ENCODE measurements around the gene PCBP3.
"Not testable (repeated sequence)": the region's sequence is repeated elsewhere in the genome, so short reads cannot be mapped to it uniquely, and the experiment has no call there.

The PCBP3 gene

DNA sequence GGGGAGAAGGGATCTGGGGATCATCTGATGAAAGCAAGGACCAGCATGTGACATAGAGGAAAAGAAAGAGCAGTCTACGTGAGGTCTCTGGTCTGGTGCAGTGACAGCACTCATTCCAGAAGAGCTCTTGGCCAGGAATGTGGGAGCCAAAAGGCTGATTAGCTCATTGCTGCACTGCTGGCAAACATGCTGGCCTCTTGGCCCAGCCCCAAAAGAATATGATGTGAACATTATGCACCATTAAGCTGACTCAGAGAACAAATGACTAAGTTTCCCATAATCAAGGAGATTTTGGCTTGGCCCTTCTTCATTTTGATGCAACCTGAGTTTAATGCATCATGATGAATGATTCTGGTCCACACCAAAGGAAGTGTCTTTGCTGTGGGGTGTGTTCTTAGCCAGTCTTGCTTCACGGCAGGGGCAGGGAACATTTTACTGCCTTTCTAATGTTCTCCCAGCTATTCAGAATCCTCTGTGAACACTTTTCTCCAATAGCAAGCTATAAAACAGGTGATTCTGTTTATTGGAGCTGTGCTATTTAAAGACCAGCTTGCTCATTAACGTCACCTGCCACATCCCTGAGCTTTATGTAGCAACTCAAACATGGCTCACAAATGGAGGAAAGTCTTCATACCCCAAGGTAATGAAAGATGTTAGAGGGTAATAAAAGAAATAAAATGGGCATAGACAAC, 55.1 kb downstream of the PCBP3 start:
- DNase-seq: no peak

DNA sequence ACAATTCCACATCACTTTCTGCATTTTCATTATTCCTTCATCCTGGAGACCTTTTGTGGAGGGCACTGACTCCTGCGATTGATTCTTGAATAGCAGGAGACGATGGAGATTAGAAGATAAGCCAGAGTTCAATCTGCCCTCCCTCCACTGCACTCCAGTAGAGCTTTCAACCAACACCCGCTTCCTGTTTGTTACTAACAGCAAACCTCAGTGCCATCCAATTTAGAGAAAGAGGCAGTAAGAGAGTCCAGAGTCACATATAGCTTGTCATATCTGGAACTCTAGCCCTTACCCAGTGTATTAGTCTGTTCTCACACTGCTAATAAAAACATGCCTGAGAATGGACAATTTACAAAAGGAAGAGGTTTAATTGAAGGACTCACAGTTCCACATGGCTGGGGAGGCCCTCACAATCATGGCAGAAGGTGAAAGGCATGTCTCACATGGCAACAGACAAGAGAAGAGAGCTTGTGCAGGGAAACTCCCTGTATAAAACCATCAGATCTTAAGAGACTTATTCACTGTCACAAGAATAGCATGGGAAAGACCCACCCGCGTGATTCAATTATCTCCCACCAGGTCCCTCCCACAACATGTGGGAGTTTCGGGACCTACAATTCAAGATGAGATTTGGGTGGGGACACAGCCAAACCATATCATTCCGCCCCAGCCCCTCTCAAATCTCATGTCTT, 55.9 kb downstream of the PCBP3 start:
- no peak for DNase-seq

DNA sequence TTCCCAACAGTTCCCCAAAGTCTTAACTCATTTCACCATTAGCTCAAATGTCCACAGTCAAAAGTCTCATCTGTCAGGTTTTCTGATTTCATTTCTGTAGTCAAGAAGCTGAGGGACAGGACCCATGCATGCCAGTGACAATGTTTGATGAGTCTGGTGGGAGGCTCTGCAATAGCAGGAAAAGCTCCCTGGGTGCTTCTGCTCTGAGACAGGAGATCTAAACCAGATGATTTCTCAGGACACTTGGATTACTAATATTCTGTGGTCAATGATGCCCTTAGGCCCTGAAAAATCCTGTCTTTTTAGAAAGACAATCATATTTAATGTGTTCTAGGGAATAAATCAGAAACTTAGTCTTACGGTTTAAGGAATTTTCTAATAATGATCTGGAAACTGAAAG, 56.4 kb downstream of the PCBP3 start:
- DNase-seq: no peak

- DNase-seq: no peak
These were observed 56.9 kb downstream of the PCBP3 start for GRCh38 chr21:45700461-45700860.

DNA sequence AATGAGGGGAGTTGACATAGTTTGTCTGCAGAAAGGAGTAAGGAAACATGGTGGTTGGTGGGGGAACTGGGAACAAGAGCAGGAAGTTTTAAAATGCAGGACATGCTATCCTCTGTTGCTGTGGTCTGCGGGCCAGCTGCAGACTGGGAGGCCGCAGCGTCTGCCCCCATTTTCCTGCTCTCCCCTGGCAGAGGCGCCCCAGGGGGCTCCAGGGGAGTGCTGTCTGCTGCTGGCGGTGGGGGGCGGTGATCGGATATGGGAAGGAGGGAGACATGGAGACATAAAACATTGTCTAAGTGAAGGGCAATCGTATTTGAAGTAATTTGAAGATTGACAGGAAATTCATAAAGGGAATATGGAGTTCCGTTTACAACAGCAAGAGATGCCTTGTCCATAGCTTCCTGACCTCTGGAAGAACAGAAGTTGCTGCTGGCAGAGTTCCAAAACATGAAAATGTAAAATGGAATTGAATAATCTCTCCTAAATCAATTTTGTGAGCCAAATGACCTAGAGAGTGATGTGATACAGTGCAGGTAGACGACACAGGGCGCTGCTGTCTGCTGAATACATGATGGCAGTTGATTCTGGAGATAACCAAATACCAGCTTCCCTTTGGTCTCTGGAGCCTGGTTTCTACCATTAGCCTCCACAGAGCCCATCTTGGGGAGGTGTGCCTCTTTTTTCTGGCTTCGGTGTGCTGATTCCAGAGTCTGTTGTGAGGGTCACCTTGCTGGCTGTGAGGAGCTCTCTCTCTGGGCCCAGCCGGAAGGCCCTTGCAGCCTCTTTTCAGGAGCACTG, 61.0 kb downstream of the PCBP3 start:
- DNase-seq: no peak

- no peak for DNase-seq
These were observed 62.8 kb downstream of the PCBP3 start for GRCh38 chr21:45706299-45706698.

- DNase-seq: no peak
These were observed 65.6 kb downstream of the PCBP3 start for GRCh38 chr21:45709173-45709572.

GRCh38 chr21:45709696-45710268, 66.3 kb downstream of the PCBP3 start:
- no peak for DNase-seq

DNA sequence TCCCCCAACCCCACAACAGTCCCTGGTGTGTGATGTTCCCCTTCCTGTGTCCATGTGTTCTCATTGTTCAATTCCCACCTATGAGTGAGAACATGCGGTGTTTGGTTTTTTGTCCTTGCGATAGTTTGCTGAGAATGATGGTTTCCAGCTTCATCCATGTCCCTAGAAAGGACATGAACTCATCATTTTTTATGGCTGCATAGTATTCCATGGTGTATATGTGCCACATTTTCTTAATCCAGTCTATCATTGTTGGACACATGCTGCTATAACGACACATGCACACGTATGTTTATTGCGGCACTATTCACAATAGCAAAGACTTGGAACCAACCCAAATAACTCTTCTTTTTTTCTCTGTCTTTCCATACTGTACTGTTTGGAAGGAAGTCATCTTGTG, 66.8 kb downstream of the PCBP3 start:
- DNase-seq: not testable (repeated sequence)

GRCh38 chr21:45713613-45714012, 70.1 kb downstream of the PCBP3 start:
- no peak for DNase-seq

DNA sequence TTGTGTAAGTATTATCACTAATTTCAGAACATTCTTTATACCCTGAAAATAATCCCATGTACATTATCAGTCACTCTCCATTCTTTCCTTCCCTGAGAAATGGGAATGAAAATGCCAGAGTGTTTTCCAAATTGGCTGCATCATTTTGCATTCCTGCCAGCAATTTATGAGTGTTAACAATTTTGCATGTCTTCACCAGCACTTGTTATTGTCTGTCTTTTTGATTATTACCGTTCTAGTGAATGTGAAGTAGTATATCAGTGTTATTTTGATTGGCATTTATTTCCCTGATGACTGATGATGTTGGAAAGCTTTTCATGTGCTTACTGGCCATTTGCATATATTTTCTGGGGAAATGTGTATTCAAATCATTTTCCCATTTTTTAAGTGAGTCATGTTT, 71.9 kb downstream of the PCBP3 start:
- DNase-seq: no peak

GRCh38 chr21:45718413-45718812, 74.9 kb downstream of the PCBP3 start:
- no peak for DNase-seq

DNA sequence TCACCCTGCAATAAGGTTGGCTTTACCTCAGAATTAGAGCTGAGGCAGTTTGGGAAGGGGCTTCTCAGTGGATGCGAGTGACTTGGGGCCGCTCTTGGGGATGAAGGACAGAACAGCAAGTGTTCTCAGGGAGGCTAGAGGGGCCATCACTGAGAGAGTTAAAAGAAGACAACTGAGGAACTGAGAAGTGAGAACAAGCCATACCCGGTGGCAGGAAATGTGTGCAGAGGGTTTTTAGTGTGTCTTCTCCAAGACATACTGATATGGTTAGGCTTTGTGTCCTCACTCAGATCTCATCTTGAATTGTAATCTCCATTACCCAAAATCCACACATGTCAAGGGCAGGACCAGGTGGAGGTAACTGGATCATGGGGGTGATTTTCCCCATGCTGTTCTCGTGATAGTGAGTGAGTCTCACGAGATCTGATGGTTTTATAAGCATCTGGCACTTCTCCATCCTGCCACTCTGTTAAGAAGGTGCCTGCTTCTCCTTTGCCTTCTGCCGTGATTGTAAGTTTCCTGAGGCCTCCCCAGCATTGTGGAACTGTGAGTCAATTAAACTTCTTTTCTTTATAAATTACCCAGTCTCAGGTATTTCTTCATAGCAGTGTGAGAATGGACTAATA, 75.8 kb downstream of the PCBP3 start:
- DNase-seq: no peak

DNA sequence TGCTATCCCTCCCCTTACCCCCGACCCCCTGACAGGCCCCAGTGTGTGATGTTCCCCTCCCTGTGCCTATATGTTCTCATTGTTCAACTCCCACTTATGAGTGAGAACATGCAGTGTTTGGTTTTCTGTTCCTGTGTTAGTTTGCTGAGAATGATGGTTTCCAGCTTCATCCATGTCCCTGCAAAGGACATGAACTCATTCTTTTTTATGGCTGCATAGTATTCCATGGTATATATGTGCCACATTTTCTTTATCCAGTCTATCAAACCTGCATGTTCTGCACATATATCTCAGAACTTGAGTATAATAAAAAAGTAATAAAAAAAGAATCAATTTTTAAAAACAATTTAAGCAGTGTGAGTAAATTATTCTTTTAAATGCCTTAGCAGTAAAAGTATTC, 76.7 kb downstream of the PCBP3 start:
- DNase-seq: not testable (repeated sequence)

DNA sequence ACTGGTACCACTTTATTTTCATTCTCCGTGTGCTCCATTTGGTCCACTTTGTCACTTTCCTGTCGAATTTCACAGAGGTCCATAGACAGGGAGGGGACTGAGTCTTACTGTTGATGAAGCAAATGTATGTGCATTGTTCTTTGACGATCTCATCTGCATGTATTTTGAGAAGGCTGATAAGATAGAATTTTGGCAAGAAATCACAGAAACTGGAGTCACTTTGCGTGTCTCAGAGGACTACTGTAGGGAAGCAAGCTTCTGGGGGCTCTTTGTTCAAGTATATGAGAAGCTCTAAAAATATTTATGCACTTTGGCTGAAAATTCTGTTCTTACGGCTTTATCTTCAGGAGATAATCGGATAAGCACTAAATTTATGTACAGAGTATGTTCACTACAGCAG, 78.1 kb downstream of the PCBP3 start:
- no peak for DNase-seq

- DNase-seq: no peak
These were observed 79.8 kb downstream of the PCBP3 start for GRCh38 chr21:45723049-45723958.

- DNase-seq: no peak
These were observed 80.9 kb downstream of the PCBP3 start for GRCh38 chr21:45724345-45724961.

GRCh38 chr21:45724994-45725843, 81.7 kb downstream of the PCBP3 start:
- DNase-seq: no peak

GRCh38 chr21:45725844-45726200, 82.3 kb downstream of the PCBP3 start:
- DNase-seq: no peak

DNA sequence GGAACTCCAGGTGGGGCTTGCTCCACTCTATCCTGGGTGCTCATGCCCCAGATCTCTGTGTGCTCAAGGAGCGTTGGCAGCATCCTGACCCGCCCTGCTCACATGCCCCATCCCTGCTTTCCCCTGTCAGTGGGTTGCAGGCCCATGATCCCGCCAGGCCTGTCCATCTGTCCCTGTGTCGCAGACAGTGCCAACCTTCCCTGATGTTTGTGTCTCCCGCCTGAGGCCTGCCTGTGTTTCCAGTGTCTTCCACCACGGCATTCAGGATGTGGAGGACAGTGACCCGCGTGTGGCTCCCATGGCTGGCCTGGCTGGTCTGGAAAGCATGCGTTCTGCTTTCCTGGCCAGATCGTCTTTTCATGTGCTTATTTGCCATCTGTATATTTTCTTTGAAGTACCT, 82.9 kb downstream of the PCBP3 start:
- DNase-seq: no peak

DNA sequence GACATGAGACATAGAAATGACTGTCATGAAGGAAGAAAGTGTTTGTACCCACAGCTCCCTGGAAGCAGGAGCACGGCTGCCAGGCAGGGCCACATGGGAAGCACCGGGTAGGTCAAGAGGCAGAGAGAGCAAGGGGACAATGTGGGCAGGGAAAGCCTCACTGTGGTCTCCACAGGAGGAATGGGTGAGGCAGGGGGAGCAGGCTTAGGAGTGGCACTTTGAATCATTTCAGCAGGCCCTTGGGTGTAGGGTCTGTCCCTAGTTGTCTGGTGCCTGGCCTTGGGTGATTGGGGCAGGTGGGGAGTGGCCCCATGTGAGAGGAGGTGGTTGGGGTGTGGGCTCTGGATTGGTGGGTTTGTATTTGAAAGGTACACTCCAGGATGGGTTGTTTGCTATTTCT, 83.9 kb downstream of the PCBP3 start:
- no peak for DNase-seq
